Tibial nerve (tissue), 4 donors: ENCODE data around the gene RESF1.

Experiments
- CTCF ChIP-seq, 5 experiments: fragments of 200-600 bp in 3 of 5; fragments of 450-650 bp in 2 of 5; sonication (generic) in 3 of 5; IDR thresholded peaks; one replicate each; pipeline ENCODE4 v1.5.1; 2016 to 2019; ENCODE audit warnings: antibody characterized with exemption in 5 of 5, mild to moderate bottlenecking in 3 of 5, moderate library complexity in 2 of 5
- EP300 ChIP-seq, 2 donors: sonication (generic); formaldehyde crosslinking; IDR thresholded peaks; one replicate each; pipeline ENCODE4 v1.6.1; 2017; ENCODE audit warnings: antibody characterized with exemption in 2 of 2, mild to moderate bottlenecking in 1 of 2
- POLR2A ChIP-seq, 2 donors: fragments of 450-650 bp; IDR thresholded peaks; one replicate each; pipeline ENCODE4 v1.6.1; 2017; ENCODE audit warnings: antibody characterized with exemption in 2 of 2, mild to moderate bottlenecking in 2 of 2, moderate library complexity in 2 of 2

GRCh38 chr12:31923063-31923412 is 36.2 kb upstream of the RESF1 start:
- no peak for TF ChIP-seq POLR2A (IDR thresholded peaks at IDR 0.05)
- no peak for TF ChIP-seq CTCF (IDR thresholded peaks at IDR 0.05)
- TF ChIP-seq EP300 (IDR thresholded peaks at IDR 0.05): no peak
